ENCODE data around the gene RET.

RET gene

DNA sequence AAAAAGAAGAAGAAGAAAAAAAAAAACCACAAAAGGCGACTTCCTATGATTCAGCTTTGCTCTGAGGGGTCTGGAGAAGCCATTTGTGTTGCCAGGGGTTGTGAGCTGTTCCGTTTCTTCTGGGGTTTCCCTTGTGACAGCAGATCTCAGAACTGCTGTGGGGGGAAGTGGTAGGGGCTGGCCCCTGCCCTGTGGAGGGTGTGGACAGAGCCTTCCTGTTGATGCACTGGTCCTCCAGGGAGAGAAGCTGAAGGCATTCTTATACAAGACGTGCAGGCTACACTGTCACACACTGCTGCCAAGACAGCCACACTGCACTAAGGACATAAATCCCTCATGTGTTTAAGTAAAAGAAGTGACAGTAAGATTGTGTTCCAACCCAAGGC lies 44.1 kb downstream of the RET start:
- DNase-seq (ENCODE audit: low read depth in 2 of 2): peak; percentile 22 to 38

DNA sequence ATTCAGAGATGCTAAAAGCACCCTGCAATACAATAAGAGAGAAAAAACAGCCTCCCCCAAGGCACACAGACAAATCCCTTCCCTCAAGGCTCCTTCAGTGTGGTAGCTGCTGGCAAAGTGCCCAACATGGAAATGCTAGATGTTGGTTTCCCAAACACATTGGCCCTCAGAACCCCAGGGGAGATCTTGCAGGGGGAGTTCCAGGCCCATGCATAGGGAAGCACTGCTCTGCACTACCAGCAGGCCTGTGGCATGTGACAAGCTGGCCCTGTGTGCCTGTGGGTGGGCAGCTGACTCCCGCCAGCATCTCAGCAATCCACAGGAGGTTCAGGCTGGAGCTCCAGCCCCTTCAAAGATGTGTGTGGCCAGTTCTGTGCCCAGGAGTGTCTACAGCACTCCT lies 44.6 kb downstream of the RET start:
- DNase-seq (ENCODE audit: low read depth in 2 of 2): no peak

- no peak for DNase-seq (ENCODE audit: low read depth in 2 of 2)
Observed at GRCh38 chr10:43122096-43122495, 45.2 kb downstream of the RET start.

DNA sequence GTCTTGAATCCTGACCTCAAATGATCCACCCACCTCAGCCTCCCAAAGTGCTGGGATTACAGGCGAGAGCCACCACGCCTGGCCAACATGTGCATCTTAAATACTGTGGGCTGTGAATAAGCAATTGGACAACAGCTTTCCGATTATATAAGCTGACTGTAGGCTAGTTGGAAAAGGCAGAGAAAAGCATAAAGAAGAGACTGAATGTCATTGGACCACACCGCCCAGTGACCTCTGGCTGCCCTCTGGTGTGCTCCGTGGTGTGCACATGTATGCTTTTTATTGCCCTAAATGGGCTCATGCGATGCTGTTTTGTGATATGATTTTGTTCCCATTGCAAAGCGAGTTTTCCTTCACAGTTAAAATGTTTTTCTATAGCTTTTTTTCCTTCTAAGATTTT lies 46.0 kb downstream of the RET start:
- DNase-seq (ENCODE audit: low read depth in 2 of 2): no peak

DNA sequence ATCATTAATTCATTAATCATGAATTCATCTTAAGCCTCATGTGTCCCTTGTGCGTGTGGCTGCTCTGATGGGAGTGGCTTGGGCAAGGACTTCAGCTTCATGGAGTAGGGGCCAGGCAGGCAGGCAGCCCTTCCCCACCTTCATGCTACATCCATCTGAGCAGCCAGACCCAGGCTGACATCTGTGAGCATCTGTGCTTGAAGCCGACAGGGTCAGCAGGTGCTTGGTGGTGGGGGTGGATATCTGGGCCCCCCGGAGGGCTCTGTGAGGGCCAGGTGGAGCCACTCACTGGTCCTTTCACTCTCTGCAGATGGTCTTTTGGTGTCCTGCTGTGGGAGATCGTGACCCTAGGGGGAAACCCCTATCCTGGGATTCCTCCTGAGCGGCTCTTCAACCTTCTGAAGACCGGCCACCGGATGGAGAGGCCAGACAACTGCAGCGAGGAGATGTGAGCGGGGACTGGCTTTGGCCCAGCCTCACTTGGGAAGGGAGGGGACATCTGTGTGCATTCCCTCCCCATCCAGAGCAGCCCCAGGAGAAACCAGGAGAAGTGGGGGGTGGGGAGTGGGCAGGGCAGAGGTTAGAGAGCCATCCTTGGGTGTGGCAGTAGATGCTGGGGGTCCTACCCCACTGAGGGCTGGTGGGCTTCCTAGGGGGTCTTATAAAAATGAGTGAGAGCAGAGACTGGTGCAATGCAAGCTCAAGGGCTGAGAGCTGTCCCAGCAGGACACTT lies 46.7 kb downstream of the RET start:
- DNase-seq (ENCODE audit: low read depth in 2 of 2): no peak

DNA sequence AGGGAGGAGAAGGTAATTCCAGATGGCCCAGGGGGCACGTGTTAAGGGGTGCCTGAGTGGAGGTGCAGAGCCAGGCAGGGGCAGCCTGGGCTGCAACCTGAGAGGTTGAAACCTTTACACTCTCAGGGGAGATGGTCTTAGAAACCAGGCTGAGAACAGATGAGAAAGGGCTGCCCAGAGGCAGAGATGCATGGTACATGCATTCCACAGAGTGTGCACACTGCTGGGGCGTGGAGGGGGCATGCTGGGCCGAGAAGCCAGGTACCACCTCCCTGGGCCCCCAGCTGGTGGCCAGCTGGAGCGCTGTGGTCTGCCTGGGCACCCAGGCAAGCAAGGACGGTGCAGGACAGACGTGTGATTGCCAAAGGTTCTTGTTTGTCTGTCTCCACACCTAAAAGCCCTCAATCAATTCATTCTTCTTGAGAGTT lies 47.2 kb downstream of the RET start:
- no peak for DNase-seq (ENCODE audit: low read depth in 2 of 2)

DNA sequence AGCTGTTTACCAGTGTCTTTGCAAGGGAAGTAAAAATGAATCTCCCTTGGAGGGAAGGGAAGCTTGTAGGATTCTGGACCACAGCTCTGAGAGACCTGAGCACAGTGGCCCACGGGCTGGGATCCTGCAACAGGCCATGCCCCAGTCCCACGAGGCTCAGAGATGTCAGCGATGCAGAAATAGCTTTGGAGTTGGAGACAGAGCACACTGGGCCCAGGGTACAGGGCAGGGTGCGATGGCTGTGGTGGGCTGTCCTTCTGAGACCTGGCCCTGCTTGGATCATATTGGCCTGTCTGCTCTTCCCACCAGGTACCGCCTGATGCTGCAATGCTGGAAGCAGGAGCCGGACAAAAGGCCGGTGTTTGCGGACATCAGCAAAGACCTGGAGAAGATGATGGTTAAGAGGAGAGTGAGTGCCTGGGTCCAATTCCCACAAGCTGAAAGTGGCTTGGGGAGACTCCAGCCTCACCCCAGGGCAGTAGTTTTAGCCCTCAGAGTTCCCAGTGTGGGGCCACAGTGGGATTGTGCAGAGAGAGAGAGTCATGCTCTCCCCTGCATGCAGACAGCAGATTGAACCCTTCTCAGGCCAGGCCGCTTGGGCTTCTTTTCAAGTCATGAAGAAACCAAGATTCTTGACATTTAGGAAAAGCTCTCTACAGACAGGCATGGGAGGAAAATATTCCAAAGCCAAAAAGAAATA lies 47.9 kb downstream of the RET start:
- no peak for DNase-seq (ENCODE audit: low read depth in 2 of 2)

DNA sequence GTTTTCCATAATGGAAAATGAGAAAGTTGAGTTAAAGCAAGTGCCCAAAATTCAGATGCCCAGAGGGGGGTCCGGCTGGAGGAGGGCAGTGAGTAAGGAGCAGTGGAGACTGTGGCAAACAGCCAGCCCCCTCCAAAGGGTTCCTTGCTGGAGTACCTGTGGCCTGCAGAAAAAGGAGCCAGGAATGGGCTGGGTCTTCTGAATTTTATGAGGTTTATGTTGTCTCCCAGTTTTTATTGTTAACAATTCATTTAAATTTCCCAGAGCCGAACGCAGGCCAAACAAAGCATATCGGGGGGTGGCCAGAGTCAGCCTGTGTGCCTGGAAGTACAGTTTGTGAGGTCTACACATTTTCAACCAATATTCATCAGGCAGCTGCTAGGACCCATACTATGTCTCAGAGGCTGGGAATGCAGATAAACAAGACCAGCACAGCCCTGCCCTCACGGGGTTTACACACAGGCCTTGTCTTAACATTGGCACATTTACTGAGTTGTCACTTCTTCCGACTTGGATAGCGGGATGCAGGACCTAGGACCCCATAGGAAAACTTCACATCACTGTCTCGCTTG lies 48.5 kb downstream of the RET start:
- DNase-seq (ENCODE audit: low read depth in 2 of 2): no peak

- DNase-seq (ENCODE audit: low read depth in 2 of 2): no peak
Observed at GRCh38 chr10:43125881-43126731, 49.2 kb downstream of the RET start.

DNA sequence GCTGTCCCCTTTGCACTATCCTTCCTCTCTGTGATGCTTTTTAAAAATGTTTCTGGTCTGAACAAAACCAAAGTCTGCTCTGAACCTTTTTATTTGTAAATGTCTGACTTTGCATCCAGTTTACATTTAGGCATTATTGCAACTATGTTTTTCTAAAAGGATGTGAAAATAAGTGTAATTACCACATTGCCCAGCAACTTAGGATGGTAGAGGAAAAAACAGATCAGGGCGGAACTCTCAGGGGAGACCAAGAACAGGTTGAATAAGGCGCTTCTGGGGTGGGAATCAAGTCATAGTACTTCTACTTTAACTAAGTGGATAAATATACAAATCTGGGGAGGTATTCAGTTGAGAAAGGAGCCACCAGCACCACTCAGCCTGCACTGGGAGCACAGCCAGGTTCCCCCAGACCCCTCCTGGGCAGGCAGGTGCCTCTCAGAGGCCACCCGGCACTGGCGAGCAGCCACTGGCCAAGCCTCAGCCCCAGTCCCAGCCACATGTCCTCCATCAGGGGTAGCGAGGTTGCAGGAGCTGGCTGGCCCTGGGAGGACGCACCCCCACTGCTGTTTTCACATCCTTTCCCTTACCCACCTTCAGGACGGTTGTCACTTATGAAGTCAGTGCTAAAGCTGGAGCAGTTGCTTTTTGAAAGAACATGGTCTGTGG lies 50.0 kb downstream of the RET start:
- no peak for DNase-seq (ENCODE audit: low read depth in 2 of 2)

GRCh38 chr10:43127442-43127841 lies 50.6 kb downstream of the RET start:
- no peak for DNase-seq (ENCODE audit: low read depth in 2 of 2)

GRCh38 chr10:43128331-43128730 lies 51.5 kb downstream of the RET start:
- no peak for DNase-seq (ENCODE audit: low read depth in 2 of 2)

- no peak for DNase-seq (ENCODE audit: low read depth in 2 of 2)
Observed at GRCh38 chr10:43128958-43129706, 52.3 kb downstream of the RET start.

- DNase-seq (ENCODE audit: low read depth in 2 of 2): no peak
Observed at GRCh38 chr10:43130770-43131171, 53.9 kb downstream of the RET start.

- DNase-seq (ENCODE audit: low read depth in 2 of 2): no peak
Observed at GRCh38 chr10:43131256-43131655, 54.4 kb downstream of the RET start.

- DNase-seq (ENCODE audit: low read depth in 2 of 2): no peak
Observed at GRCh38 chr10:43131906-43132305, 55.0 kb downstream of the RET start.

DNA sequence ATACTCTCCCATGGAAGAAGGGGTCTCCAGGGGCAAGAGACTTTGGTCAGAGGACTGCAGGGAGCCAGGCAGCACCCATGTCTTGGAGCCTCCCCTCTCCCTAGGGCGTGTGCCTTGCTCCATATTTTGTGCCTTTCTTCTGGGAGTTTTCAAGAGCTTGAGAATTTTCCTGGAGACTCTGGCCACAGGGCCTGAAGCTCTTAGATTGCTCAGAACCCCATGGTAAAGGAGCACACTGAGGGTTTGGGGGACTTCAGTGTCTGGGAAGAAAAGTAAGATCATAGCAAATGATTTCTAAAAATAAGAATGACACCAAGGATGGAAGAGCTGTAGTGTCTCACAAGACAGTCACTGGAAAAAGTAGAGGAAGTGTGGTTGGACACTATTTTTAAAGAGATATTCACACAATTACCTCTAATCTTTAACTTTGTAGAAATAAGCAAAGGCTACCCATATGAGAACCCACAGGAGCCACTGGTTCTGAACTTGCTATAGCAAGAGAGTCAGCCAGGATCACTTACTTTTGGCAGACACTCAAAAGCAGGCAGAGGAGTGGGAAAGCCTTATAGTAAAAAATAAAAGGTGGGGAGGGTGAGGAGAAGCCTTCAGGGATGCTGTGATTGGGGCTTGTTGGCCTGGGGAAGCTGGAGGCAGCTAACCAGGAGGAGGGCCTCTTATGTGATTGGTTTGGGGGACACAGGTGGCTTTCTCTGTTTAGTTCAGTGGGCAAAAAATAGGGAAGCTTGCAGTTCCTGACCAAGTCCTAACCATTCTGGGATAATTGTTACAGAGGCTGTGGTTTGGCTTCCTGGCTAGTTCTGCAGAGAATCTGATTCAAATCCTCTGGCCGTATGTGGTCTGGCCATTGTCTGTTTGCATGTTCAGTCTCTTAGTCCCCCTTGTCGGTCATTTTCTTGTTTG lies 56.3 kb downstream of the RET start:
- no peak for DNase-seq (ENCODE audit: low read depth in 2 of 2)

- DNase-seq (ENCODE audit: low read depth in 2 of 2): no peak
Observed at GRCh38 chr10:43134126-43134905, 57.4 kb downstream of the RET start.

DNA sequence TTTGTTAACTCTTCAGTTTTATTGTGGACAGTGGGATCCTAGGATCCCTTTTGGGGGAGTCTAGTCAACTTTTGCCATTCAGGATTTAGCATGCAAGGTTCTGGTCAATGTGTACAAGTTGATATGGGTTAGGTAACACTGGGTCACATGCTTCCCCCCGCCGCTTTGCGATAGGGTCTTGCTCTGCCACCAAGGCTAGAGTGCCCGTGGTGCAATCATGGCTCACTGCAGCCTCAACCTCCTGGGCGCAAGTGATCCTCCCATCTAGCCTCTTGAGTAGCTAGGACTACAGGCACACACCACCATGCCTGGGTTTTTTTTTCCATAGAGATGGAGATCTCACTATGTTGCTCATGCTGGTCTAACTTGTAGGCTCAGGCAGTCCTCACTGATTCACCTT lies 58.2 kb downstream of the RET start:
- no peak for DNase-seq (ENCODE audit: low read depth in 2 of 2)
